Measurements from ENCODE around the gene TMEM45A. TPM values are rescaled to one million over a fixed set of nuclear protein-coding genes. Genes with fewer than 3 reads are reported as not detected.
A peak's percentile ranks its signal among the peaks of the same experiment; 100 is the strongest.

Gene TMEM45A
- total RNA-seq, 4 donors from 2014 or later, result 3.5 to 7.0 (median 4.1) TPM

- Histone ChIP-seq H3K4me3 (no peak overlapping the region), H3K9me3 (no peaks in the 10 kb centered on the region), H3K4me1 (no peaks in the 10 kb centered on the region), H3K27ac (peak overlapping the region in 1 of 4 donors; percentile 5), H3K27me3 (no peaks in the 10 kb centered on the region), H3K36me3 (no peaks in the 10 kb centered on the region)
- TF ChIP-seq CTCF (IDR thresholded peaks at IDR 0.05 in 4 of 5, conservative IDR thresholded peaks at IDR 0.05 in 1 of 5) (no peak), POLR2A (IDR thresholded peaks at IDR 0.05) (no peak)
- intact Hi-C loops (cut with DNase I; ENCODE audit: low total_unique reads), result no loop called here
- in situ Hi-C loops (cut with MboI; ENCODE audit: low sequenced_read_pairs in 4 of 4), result no loop called here
- no peak for DNase-seq
- ATAC-seq, result peak; percentile 58 to 63
These were observed 69.2 kb downstream of the TMEM45A start for GRCh38 chr3:100561459-100562158.

GRCh38 chr3:100562224-100562857 lies 69.9 kb downstream of the TMEM45A start:
- no peaks in the 10 kb centered on the region for H3K4me1 ChIP-seq
- H3K4me3 ChIP-seq, result no peak overlapping the region
- H3K27me3 ChIP-seq, result no peaks in the 10 kb centered on the region
- DNase-seq (no peak), ATAC-seq (no peak)
- in situ Hi-C loops (cut with MboI; ENCODE audit: low sequenced_read_pairs in 4 of 4) (no loop called here), intact Hi-C loops (cut with DNase I; ENCODE audit: low total_unique reads) (no loop called here)
- H3K36me3 ChIP-seq, result no peaks in the 10 kb centered on the region
- TF ChIP-seq POLR2A (IDR thresholded peaks at IDR 0.05) (no peak), CTCF (IDR thresholded peaks at IDR 0.05 in 4 of 5, conservative IDR thresholded peaks at IDR 0.05 in 1 of 5) (no peak)
- H3K9me3 ChIP-seq, result no peaks in the 10 kb centered on the region
- H3K27ac ChIP-seq, result peak overlapping the region in 1 of 4 donors; percentile 5

- Histone ChIP-seq H3K4me1 (no peaks in the 10 kb centered on the region), H3K9me3 (no peaks in the 10 kb centered on the region), H3K27ac (no peak overlapping the region), H3K4me3 (no peak overlapping the region), H3K27me3 (no peaks in the 10 kb centered on the region), H3K36me3 (no peaks in the 10 kb centered on the region)
- ATAC-seq (no peak), DNase-seq (no peak)
- in situ Hi-C loops (cut with MboI; ENCODE audit: low sequenced_read_pairs in 4 of 4) (no loop called here), intact Hi-C loops (cut with DNase I; ENCODE audit: low total_unique reads) (no loop called here)
- no peak for TF ChIP-seq POLR2A (IDR thresholded peaks at IDR 0.05)
- no peak for TF ChIP-seq CTCF (IDR thresholded peaks at IDR 0.05 in 4 of 5, conservative IDR thresholded peaks at IDR 0.05 in 1 of 5)
These were observed 70.8 kb downstream of the TMEM45A start for GRCh38 chr3:100563228-100563627.

- TF ChIP-seq CTCF (IDR thresholded peaks at IDR 0.05 in 4 of 5, conservative IDR thresholded peaks at IDR 0.05 in 1 of 5), result no peak
- no peak for TF ChIP-seq POLR2A (IDR thresholded peaks at IDR 0.05)
- no peaks in the 10 kb centered on the region for H3K4me1 ChIP-seq
- H3K9me3 ChIP-seq, result no peaks in the 10 kb centered on the region
- ATAC-seq, result no peak
- no peaks in the 10 kb centered on the region for H3K36me3 ChIP-seq
- intact Hi-C loops (cut with DNase I; ENCODE audit: low total_unique reads) (no loop called here), in situ Hi-C loops (cut with MboI; ENCODE audit: low sequenced_read_pairs in 4 of 4) (no loop called here)
- DNase-seq, result no peak
- no peak overlapping the region for H3K27ac ChIP-seq
- H3K4me3 ChIP-seq, result no peak overlapping the region
- H3K27me3 ChIP-seq, result no peaks in the 10 kb centered on the region
These were observed 71.3 kb downstream of the TMEM45A start for GRCh38 chr3:100563652-100564211.
